Neural cell (in vitro differentiated cells): ENCODE measurements around the gene MIGA2. TPM values are rescaled to one million over a fixed set of nuclear protein-coding genes. Genes with fewer than 3 reads are reported as not detected.

Experiments used
- H2AFZ ChIP-seq: fragments of 200-600, 300-800 bp; sonication (generic), shearing (Covaris generic); 2 replicates; pipeline ENCODE4 v1.6.0; 2014; ENCODE audit warnings: low read depth, mild to moderate bottlenecking, antibody characterized with exemption, low read length, moderate library complexity
- H3F3A ChIP-seq: fragments of 200-600 bp; shearing (Covaris generic); 2 replicates; pipeline ENCODE4 v1.6.1; 2016; ENCODE audit warnings: mild to moderate bottlenecking, moderate library complexity, mixed read lengths, antibody characterized with exemption, low read length; ENCODE audit not compliant: insufficient read depth, poor library complexity, severe bottlenecking
- H3K27ac ChIP-seq: fragments of 200-600, 300-800 bp; sonication (generic), shearing (Covaris generic); 2 replicates; pipeline ENCODE4 v1.5.1; 2014; ENCODE audit warnings: mild to moderate bottlenecking, low read length, moderate library complexity
- H3K27me3 ChIP-seq: fragments of 300-800, 200-600 bp; sonication (generic), shearing (Covaris generic); 2 replicates; pipeline ENCODE4 v1.6.0; 2014; ENCODE audit warnings: mild to moderate bottlenecking, low read depth, low read length, moderate library complexity; ENCODE audit not compliant: insufficient read depth
- H3K36me3 ChIP-seq: fragments of 300-800, 200-600 bp; sonication (generic), shearing (Covaris generic); 2 replicates; pipeline ENCODE4 v1.5.1; 2014; ENCODE audit warnings: mild to moderate bottlenecking, antibody characterized with exemption, low read length, moderate library complexity; ENCODE audit not compliant: insufficient read depth
- H3K4me2 ChIP-seq: fragments of 300-800, 200-600 bp; sonication (generic), shearing (Covaris generic); 2 replicates; pipeline ENCODE4 v1.6.0; 2014; ENCODE audit warnings: mild to moderate bottlenecking, low read length
- H3K4me3 ChIP-seq: fragments of 300-800, 200-600 bp; sonication (generic), shearing (Covaris generic); 2 replicates; pipeline ENCODE4 v1.5.1; 2014; ENCODE audit warnings: mild to moderate bottlenecking, low read length, moderate library complexity
- H3K79me2 ChIP-seq: fragments of 200-600 bp; shearing (Covaris generic); replicated peaks from 2 replicates; pipeline ENCODE4 v1.6.0; 2014; ENCODE audit warnings: mild to moderate bottlenecking, low read length, moderate library complexity; ENCODE audit not compliant: insufficient read depth
- H3K9ac ChIP-seq: fragments of 300-800, 200-600 bp; sonication (generic), shearing (Covaris generic); 2 replicates; pipeline ENCODE4 v1.6.1; 2016; ENCODE audit warnings: mild to moderate bottlenecking, low read length, mixed read lengths
- H3K9me2 ChIP-seq: fragments of 200-600 bp; shearing (Covaris generic); 2 replicates; pipeline ENCODE4 v1.6.1; 2016; ENCODE audit warnings: mild to moderate bottlenecking, low read length, mixed read lengths; ENCODE audit not compliant: insufficient read depth
- H3K9me3 ChIP-seq: fragments of 200-600, 300-800 bp; sonication (generic), shearing (Covaris generic); 2 replicates; pipeline ENCODE4 v1.6.1; 2016; ENCODE audit warnings: mild to moderate bottlenecking, mixed run types, low read length, moderate library complexity, mixed read lengths
- H4K20me1 ChIP-seq: fragments of 200-600 bp; shearing (Covaris generic); 2 replicates; pipeline ENCODE4 v1.6.1; 2016; ENCODE audit warnings: mild to moderate bottlenecking, mixed run types; ENCODE audit not compliant: insufficient read depth
- EP300 ChIP-seq: fragments of 450-650 bp; conservative IDR thresholded peaks from 2 replicates; pipeline ENCODE4 v1.6.1; 2014; ENCODE audit warnings: antibody characterized with exemption, mild to moderate bottlenecking, moderate library complexity; ENCODE audit not compliant: poor library complexity, severe bottlenecking
- EZH2 ChIP-seq: fragments of 200-600, 300-800 bp; shearing (Covaris generic), sonication (generic); IDR thresholded peaks from 2 replicates; pipeline ENCODE4 v1.6.1; 2014; ENCODE audit warnings: antibody characterized with exemption, low read length, borderline replicate concordance, mild to moderate bottlenecking; ENCODE audit not compliant: insufficient read depth, poor library complexity, severe bottlenecking
- MXI1 ChIP-seq: fragments of 450-650 bp; conservative IDR thresholded peaks from 2 replicates; pipeline ENCODE4 v1.6.1; 2014; ENCODE audit warnings: antibody characterized with exemption, mild to moderate bottlenecking; ENCODE audit not compliant: poor library complexity, severe bottlenecking
- POLR2AphosphoS5 ChIP-seq: IDR thresholded peaks from 2 replicates; pipeline ENCODE4 v1.6.1; 2012
- RAD21 ChIP-seq: fragments of 450-650 bp; conservative IDR thresholded peaks from 2 replicates; pipeline ENCODE4 v1.6.1; 2014; ENCODE audit warnings: antibody characterized with exemption, mild to moderate bottlenecking, moderate library complexity
- SMC3 ChIP-seq: fragments of 450-650 bp; conservative IDR thresholded peaks from 2 replicates; pipeline ENCODE4 v1.6.1; 2014; ENCODE audit warnings: antibody characterized with exemption, mild to moderate bottlenecking, moderate library complexity; ENCODE audit not compliant: poor library complexity
- TAF1 ChIP-seq: IDR thresholded peaks from 2 replicates; pipeline ENCODE4 v1.6.1; 2012; ENCODE audit warnings: low read depth
- polyA plus RNA-seq: library from polyadenylated mRNA; depleted of rRNA; stranded (reverse); fragments of >200 nt; gene quantifications from 2 replicates; pipeline ENCODE4 v1.2.3, GENCODE V29; 2014
- TF ChIP-seq, protein P1 (sequence below): IDR thresholded peaks from 2 replicates; pipeline ENCODE4 v1.6.1; 2012; ENCODE audit warnings: borderline replicate concordance
- TF ChIP-seq, protein P2 (sequence below): fragments of 450-650 bp; IDR thresholded peaks from 2 replicates; pipeline ENCODE4 v1.5.1; 2014; ENCODE audit warnings: antibody characterized with exemption, mild to moderate bottlenecking, moderate library complexity; ENCODE audit not compliant: poor library complexity, severe bottlenecking

The MIGA2 gene
- polyA plus RNA-seq, 1 donor from 2014 or later, result 42.4 TPM

- Histone ChIP-seq H3K4me3 (no peak overlapping the region), H3F3A (no peaks in the 10 kb centered on the region), H3K36me3 (no peaks in the 10 kb centered on the region), H3K9me3 (no peaks in the 10 kb centered on the region), H3K27ac (no peak overlapping the region), H3K27me3 (no peaks in the 10 kb centered on the region), H2AFZ (no peak overlapping the region), H3K9ac (no peak overlapping the region), H3K4me2 (no peak overlapping the region), H3K9me2 (no peaks in the 10 kb centered on the region), H3K79me2 (no peaks in the 10 kb centered on the region), H4K20me1 (no peaks in the 10 kb centered on the region)
- TF ChIP-seq TAF1 (no peak), EP300 (no peak), SMC3 (no peak), RAD21 (no peak), MXI1 (no peak), EZH2 (no peak), POLR2AphosphoS5 (no peak)
- TF ChIP-seq, protein P1, sequence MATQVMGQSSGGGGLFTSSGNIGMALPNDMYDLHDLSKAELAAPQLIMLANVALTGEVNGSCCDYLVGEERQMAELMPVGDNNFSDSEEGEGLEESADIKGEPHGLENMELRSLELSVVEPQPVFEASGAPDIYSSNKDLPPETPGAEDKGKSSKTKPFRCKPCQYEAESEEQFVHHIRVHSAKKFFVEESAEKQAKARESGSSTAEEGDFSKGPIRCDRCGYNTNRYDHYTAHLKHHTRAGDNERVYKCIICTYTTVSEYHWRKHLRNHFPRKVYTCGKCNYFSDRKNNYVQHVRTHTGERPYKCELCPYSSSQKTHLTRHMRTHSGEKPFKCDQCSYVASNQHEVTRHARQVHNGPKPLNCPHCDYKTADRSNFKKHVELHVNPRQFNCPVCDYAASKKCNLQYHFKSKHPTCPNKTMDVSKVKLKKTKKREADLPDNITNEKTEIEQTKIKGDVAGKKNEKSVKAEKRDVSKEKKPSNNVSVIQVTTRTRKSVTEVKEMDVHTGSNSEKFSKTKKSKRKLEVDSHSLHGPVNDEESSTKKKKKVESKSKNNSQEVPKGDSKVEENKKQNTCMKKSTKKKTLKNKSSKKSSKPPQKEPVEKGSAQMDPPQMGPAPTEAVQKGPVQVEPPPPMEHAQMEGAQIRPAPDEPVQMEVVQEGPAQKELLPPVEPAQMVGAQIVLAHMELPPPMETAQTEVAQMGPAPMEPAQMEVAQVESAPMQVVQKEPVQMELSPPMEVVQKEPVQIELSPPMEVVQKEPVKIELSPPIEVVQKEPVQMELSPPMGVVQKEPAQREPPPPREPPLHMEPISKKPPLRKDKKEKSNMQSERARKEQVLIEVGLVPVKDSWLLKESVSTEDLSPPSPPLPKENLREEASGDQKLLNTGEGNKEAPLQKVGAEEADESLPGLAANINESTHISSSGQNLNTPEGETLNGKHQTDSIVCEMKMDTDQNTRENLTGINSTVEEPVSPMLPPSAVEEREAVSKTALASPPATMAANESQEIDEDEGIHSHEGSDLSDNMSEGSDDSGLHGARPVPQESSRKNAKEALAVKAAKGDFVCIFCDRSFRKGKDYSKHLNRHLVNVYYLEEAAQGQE, result no peak
- TF ChIP-seq, protein P2, sequence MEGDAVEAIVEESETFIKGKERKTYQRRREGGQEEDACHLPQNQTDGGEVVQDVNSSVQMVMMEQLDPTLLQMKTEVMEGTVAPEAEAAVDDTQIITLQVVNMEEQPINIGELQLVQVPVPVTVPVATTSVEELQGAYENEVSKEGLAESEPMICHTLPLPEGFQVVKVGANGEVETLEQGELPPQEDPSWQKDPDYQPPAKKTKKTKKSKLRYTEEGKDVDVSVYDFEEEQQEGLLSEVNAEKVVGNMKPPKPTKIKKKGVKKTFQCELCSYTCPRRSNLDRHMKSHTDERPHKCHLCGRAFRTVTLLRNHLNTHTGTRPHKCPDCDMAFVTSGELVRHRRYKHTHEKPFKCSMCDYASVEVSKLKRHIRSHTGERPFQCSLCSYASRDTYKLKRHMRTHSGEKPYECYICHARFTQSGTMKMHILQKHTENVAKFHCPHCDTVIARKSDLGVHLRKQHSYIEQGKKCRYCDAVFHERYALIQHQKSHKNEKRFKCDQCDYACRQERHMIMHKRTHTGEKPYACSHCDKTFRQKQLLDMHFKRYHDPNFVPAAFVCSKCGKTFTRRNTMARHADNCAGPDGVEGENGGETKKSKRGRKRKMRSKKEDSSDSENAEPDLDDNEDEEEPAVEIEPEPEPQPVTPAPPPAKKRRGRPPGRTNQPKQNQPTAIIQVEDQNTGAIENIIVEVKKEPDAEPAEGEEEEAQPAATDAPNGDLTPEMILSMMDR, result no peak
Measured at GRCh38 chr9:129102095-129102525, 65.7 kb downstream of the MIGA2 start.

- H3K27me3 ChIP-seq, result no peaks in the 10 kb centered on the region
- TF ChIP-seq, protein P2, result peak; percentile 24
- TF ChIP-seq MXI1, result no peak
- no peak overlapping the region for H3K4me2 ChIP-seq
- no peaks in the 10 kb centered on the region for H3K36me3 ChIP-seq
- no peaks in the 10 kb centered on the region for H4K20me1 ChIP-seq
- H3K4me3 ChIP-seq, result no peak overlapping the region
- H3F3A ChIP-seq, result no peaks in the 10 kb centered on the region
- H3K9ac ChIP-seq, result no peak overlapping the region
- H3K9me2 ChIP-seq, result no peaks in the 10 kb centered on the region
- H2AFZ ChIP-seq, result no peak overlapping the region
- H3K79me2 ChIP-seq, result no peaks in the 10 kb centered on the region
- H3K9me3 ChIP-seq, result no peaks in the 10 kb centered on the region
- no peak overlapping the region for H3K27ac ChIP-seq
Measured at GRCh38 chr9:129102791-129103594, 66.6 kb downstream of the MIGA2 start.
